WTC11 (cell line): ENCODE data around the gene FHIT. TPM values are rescaled to one million over a fixed set of nuclear protein-coding genes. Genes with fewer than 3 reads are reported as not detected.

Experiments
- ATAC-seq: fragments of 200-7000 bp; cut with Tn5 transposase; 2 replicates; pipeline ENCODE4 v1.10.0; 2021; ENCODE audit warnings: mild to moderate bottlenecking, moderate library complexity
- CTCF ChIA-PET: fragments of 300-600 bp; sonication (Branson Sonifier 250); formaldehyde crosslinking; loops from one replicate; lab custom pipeline; 2021; ENCODE audit warnings: antibody characterized with exemption; lab: Charles Lee
- POLR2A ChIA-PET: fragments of 350-600 bp; sonication (Branson Sonifier 250); formaldehyde crosslinking; loops from one replicate; lab custom pipeline; 2021; ENCODE audit warnings: antibody characterized with exemption; lab: Charles Lee
- DNase-seq: peaks from one replicate; pipeline ENCODE4 v3.0.0; 2021; ENCODE audit warnings: low spot score
- H3K27ac Mint-ChIP-seq: 2 replicates; pipeline ENCODE4 v1.8.0; 2021; ENCODE audit warnings: mixed read lengths
- H3K27me3 Mint-ChIP-seq: 2 replicates; pipeline ENCODE4 v1.8.0; 2021; ENCODE audit warnings: low read depth, mild to moderate bottlenecking, moderate library complexity, mixed read lengths
- H3K36me3 Mint-ChIP-seq: 2 replicates; pipeline ENCODE4 v1.8.0; 2021; ENCODE audit warnings: mixed read lengths
- H3K4me1 Mint-ChIP-seq: 2 replicates; pipeline ENCODE4 v1.8.0; 2022; ENCODE audit warnings: mixed read lengths
- H3K4me3 Mint-ChIP-seq: 2 replicates; pipeline ENCODE4 v1.8.0; 2021; ENCODE audit warnings: mild to moderate bottlenecking, moderate library complexity, mixed read lengths
- H3K9me3 Mint-ChIP-seq: 2 replicates; pipeline ENCODE4 v1.8.0; 2021; ENCODE audit warnings: mixed read lengths
- ATF1 ChIP-seq: sonication (generic); formaldehyde crosslinking; IDR thresholded peaks from 2 replicates; pipeline ENCODE4 v1.8.1; 2023; ENCODE audit warnings: mild to moderate bottlenecking, moderate library complexity, missing genetic modification reagents
- CBFB ChIP-seq: sonication (generic); formaldehyde crosslinking; IDR thresholded peaks from 2 replicates; pipeline ENCODE4 v1.8.1; 2022; ENCODE audit warnings: mild to moderate bottlenecking, low read depth, missing genetic modification reagents
- ESRRA ChIP-seq: sonication (generic); formaldehyde crosslinking; IDR thresholded peaks from 2 replicates; pipeline ENCODE4 v1.8.1; 2022; ENCODE audit warnings: mild to moderate bottlenecking, missing genetic modification reagents, borderline replicate concordance
- FOXP4 ChIP-seq: sonication (generic); formaldehyde crosslinking; IDR thresholded peaks from 2 replicates; pipeline ENCODE4 v1.8.0; 2022; ENCODE audit warnings: mild to moderate bottlenecking, missing genetic modification reagents
- GTF2I ChIP-seq: fragments of 250-450 bp; sonication (Bioruptor Pico); conservative IDR thresholded peaks from 2 replicates; pipeline ENCODE4 v1.4.0; 2021; ENCODE audit warnings: mild to moderate bottlenecking
- IRF1 ChIP-seq: sonication (generic); formaldehyde crosslinking; IDR thresholded peaks from 2 replicates; pipeline ENCODE4 v1.8.0; 2023; ENCODE audit warnings: missing genetic modification reagents
- MXD4 ChIP-seq: fragments of 250-450 bp; sonication (Bioruptor Pico); IDR thresholded peaks from 2 replicates; pipeline ENCODE4 v1.8.0; 2021; ENCODE audit warnings: mild to moderate bottlenecking, moderate library complexity, borderline replicate concordance
- SP1 ChIP-seq: sonication (generic); formaldehyde crosslinking; conservative IDR thresholded peaks from 2 replicates; pipeline ENCODE4 v1.8.1; 2022; ENCODE audit warnings: missing genetic modification reagents
- STAT6 ChIP-seq: sonication (generic); formaldehyde crosslinking; conservative IDR thresholded peaks from 2 replicates; pipeline ENCODE4 v1.8.1; 2023; ENCODE audit warnings: mild to moderate bottlenecking, low read depth, missing genetic modification reagents, moderate library complexity
- TEAD1 ChIP-seq: sonication (generic); formaldehyde crosslinking; IDR thresholded peaks from 2 replicates; pipeline ENCODE4 v1.8.0; 2022; ENCODE audit warnings: mild to moderate bottlenecking, missing genetic modification reagents
- ZNF219 ChIP-seq: sonication (generic); formaldehyde crosslinking; IDR thresholded peaks from 2 replicates; pipeline ENCODE4 v1.8.0; 2023; ENCODE audit warnings: missing genetic modification reagents, mild to moderate bottlenecking, borderline replicate concordance
- total RNA-seq: library from RNA; stranded (reverse); gene quantifications from 3 replicates; pipeline ENCODE4 v1.2.3, GENCODE V29; 2021
- TF ChIP-seq, protein P1 (sequence below): fragments of 250-450 bp; sonication (Bioruptor Pico); IDR thresholded peaks from 2 replicates; pipeline ENCODE4 v1.9.0; 2021; ENCODE audit warnings: mild to moderate bottlenecking, borderline replicate concordance
- TF ChIP-seq, protein P2 (sequence below): sonication (generic); formaldehyde crosslinking; IDR thresholded peaks from 2 replicates; pipeline ENCODE4 v1.8.0; 2023; ENCODE audit warnings: mild to moderate bottlenecking, missing genetic modification reagents
- TF ChIP-seq, protein P3 (sequence below): sonication (generic); formaldehyde crosslinking; IDR thresholded peaks from 2 replicates; pipeline ENCODE4 v1.8.1; 2023; ENCODE audit warnings: mild to moderate bottlenecking, moderate library complexity, missing genetic modification reagents
- TF ChIP-seq, protein P4 (sequence below): sonication (generic); formaldehyde crosslinking; IDR thresholded peaks from 2 replicates; pipeline ENCODE4 v1.8.0; 2022; ENCODE audit warnings: mild to moderate bottlenecking, missing genetic modification reagents

The FHIT gene
- total RNA-seq, 1 experiment from 2014 or later: 2.6 TPM

- H3K4me3 Mint-ChIP-seq: no peak overlapping the region
- ATAC-seq: no peak
- CTCF ChIA-PET: no interaction called here
- POLR2A ChIA-PET: no interaction called here
- TF ChIP-seq, protein P1, sequence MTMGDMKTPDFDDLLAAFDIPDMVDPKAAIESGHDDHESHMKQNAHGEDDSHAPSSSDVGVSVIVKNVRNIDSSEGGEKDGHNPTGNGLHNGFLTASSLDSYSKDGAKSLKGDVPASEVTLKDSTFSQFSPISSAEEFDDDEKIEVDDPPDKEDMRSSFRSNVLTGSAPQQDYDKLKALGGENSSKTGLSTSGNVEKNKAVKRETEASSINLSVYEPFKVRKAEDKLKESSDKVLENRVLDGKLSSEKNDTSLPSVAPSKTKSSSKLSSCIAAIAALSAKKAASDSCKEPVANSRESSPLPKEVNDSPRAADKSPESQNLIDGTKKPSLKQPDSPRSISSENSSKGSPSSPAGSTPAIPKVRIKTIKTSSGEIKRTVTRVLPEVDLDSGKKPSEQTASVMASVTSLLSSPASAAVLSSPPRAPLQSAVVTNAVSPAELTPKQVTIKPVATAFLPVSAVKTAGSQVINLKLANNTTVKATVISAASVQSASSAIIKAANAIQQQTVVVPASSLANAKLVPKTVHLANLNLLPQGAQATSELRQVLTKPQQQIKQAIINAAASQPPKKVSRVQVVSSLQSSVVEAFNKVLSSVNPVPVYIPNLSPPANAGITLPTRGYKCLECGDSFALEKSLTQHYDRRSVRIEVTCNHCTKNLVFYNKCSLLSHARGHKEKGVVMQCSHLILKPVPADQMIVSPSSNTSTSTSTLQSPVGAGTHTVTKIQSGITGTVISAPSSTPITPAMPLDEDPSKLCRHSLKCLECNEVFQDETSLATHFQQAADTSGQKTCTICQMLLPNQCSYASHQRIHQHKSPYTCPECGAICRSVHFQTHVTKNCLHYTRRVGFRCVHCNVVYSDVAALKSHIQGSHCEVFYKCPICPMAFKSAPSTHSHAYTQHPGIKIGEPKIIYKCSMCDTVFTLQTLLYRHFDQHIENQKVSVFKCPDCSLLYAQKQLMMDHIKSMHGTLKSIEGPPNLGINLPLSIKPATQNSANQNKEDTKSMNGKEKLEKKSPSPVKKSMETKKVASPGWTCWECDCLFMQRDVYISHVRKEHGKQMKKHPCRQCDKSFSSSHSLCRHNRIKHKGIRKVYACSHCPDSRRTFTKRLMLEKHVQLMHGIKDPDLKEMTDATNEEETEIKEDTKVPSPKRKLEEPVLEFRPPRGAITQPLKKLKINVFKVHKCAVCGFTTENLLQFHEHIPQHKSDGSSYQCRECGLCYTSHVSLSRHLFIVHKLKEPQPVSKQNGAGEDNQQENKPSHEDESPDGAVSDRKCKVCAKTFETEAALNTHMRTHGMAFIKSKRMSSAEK: no peak
- TF ChIP-seq ZNF219 (CRISPR knock-in tag) (no peak), CBFB (CRISPR knock-in tag) (no peak), SP1 (CRISPR knock-in tag) (no peak), GTF2I (CRISPR knock-in tag) (no peak), MXD4 (CRISPR knock-in tag) (no peak), IRF1 (CRISPR knock-in tag) (no peak), ATF1 (CRISPR knock-in tag) (no peak), ESRRA (CRISPR knock-in tag) (no peak), STAT6 (CRISPR knock-in tag) (no peak), TEAD1 (no peak), FOXP4 (no peak)
- TF ChIP-seq, protein P2, sequence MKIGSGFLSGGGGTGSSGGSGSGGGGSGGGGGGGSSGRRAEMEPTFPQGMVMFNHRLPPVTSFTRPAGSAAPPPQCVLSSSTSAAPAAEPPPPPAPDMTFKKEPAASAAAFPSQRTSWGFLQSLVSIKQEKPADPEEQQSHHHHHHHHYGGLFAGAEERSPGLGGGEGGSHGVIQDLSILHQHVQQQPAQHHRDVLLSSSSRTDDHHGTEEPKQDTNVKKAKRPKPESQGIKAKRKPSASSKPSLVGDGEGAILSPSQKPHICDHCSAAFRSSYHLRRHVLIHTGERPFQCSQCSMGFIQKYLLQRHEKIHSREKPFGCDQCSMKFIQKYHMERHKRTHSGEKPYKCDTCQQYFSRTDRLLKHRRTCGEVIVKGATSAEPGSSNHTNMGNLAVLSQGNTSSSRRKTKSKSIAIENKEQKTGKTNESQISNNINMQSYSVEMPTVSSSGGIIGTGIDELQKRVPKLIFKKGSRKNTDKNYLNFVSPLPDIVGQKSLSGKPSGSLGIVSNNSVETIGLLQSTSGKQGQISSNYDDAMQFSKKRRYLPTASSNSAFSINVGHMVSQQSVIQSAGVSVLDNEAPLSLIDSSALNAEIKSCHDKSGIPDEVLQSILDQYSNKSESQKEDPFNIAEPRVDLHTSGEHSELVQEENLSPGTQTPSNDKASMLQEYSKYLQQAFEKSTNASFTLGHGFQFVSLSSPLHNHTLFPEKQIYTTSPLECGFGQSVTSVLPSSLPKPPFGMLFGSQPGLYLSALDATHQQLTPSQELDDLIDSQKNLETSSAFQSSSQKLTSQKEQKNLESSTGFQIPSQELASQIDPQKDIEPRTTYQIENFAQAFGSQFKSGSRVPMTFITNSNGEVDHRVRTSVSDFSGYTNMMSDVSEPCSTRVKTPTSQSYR: no peak
- TF ChIP-seq, protein P3, sequence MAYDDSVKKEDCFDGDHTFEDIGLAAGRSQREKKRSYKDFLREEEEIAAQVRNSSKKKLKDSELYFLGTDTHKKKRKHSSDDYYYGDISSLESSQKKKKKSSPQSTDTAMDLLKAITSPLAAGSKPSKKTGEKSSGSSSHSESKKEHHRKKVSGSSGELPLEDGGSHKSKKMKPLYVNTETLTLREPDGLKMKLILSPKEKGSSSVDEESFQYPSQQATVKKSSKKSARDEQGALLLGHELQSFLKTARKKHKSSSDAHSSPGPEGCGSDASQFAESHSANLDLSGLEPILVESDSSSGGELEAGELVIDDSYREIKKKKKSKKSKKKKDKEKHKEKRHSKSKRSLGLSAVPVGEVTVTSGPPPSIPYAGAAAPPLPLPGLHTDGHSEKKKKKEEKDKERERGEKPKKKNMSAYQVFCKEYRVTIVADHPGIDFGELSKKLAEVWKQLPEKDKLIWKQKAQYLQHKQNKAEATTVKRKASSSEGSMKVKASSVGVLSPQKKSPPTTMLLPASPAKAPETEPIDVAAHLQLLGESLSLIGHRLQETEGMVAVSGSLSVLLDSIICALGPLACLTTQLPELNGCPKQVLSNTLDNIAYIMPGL (CRISPR knock-in tag): no peak
- TF ChIP-seq, protein P4, sequence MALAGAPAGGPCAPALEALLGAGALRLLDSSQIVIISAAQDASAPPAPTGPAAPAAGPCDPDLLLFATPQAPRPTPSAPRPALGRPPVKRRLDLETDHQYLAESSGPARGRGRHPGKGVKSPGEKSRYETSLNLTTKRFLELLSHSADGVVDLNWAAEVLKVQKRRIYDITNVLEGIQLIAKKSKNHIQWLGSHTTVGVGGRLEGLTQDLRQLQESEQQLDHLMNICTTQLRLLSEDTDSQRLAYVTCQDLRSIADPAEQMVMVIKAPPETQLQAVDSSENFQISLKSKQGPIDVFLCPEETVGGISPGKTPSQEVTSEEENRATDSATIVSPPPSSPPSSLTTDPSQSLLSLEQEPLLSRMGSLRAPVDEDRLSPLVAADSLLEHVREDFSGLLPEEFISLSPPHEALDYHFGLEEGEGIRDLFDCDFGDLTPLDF: no peak
- no peak overlapping the region for H3K27ac Mint-ChIP-seq
- H3K4me1 Mint-ChIP-seq: peaks cover 15% of the 10 kb centered on the region
- no peaks in the 10 kb centered on the region for H3K36me3 Mint-ChIP-seq
- DNase-seq: no peak
- peaks cover 4% of the 10 kb centered on the region; the same call in 1 of the 2 replicates for H3K9me3 Mint-ChIP-seq
- no peaks in the 10 kb centered on the region for H3K27me3 Mint-ChIP-seq
These were observed 1149.1 kb downstream of the FHIT start for GRCh38 chr3:60102154-60102553.
